Neural progenitor cell (in vitro differentiated cells): ENCODE data around the gene PPP2R2D. TPM values are rescaled to one million over a fixed set of nuclear protein-coding genes. Genes with fewer than 3 reads are reported as not detected.

Source experiments
- DNase-seq: peaks from one replicate; pipeline ENCODE4 v3.0.0-alpha.2; 2016; ENCODE audit warnings: low spot score
- H2AFZ ChIP-seq: fragments of 200-600 bp; sonication (generic); replicated peaks from 2 replicates; pipeline ENCODE4 v1.6.1; 2016; ENCODE audit warnings: antibody characterized with exemption
- H3F3A ChIP-seq: fragments of 200-600 bp; sonication (generic); 2 replicates; pipeline ENCODE4 v1.6.1; 2016; ENCODE audit warnings: antibody characterized with exemption, low read depth
- H3K27ac ChIP-seq: fragments of 200-600 bp; sonication (generic); 2 replicates; pipeline ENCODE4 v1.5.1; 2016; ENCODE audit warnings: mild to moderate bottlenecking
- H3K27me3 ChIP-seq: fragments of 200-600 bp; sonication (generic); 2 replicates; pipeline ENCODE4 v1.6.1; 2016; ENCODE audit warnings: mild to moderate bottlenecking, moderate library complexity
- H3K36me3 ChIP-seq: fragments of 200-600 bp; sonication (generic); 2 replicates; pipeline ENCODE4 v1.5.1; 2016
- H3K4me1 ChIP-seq: fragments of 200-600 bp; sonication (generic); 2 replicates; pipeline ENCODE4 v1.6.1; 2016; ENCODE audit warnings: mixed run types
- H3K4me2 ChIP-seq: fragments of 200-600 bp; sonication (generic); 2 replicates; pipeline ENCODE4 v1.6.1; 2016
- H3K4me3 ChIP-seq: fragments of 200-600 bp; sonication (generic); 2 replicates; pipeline ENCODE4 v1.5.1; 2016
- H3K79me2 ChIP-seq: fragments of 200-600 bp; sonication (generic); 2 replicates; pipeline ENCODE4 v1.6.1; 2016; ENCODE audit warnings: low read depth
- H3K9ac ChIP-seq: fragments of 200-600 bp; sonication (generic); 2 replicates; pipeline ENCODE4 v1.6.1; 2016
- H3K9me3 ChIP-seq: fragments of 200-600 bp; sonication (generic); 2 replicates; pipeline ENCODE4 v1.5.1; 2016; ENCODE audit warnings: low read depth
- H4K20me1 ChIP-seq: fragments of 200-600 bp; sonication (generic); 2 replicates; pipeline ENCODE4 v1.6.1; 2016; ENCODE audit warnings: low read depth
- H3K27ac Mint-ChIP-seq: 3 replicates; pipeline ENCODE4 v1.8.0; 2021; ENCODE audit warnings: mixed read lengths
- H3K27me3 Mint-ChIP-seq: 2 replicates; pipeline ENCODE4 v1.8.0; 2022; ENCODE audit warnings: low read depth, mild to moderate bottlenecking, inconsistent platforms, moderate library complexity, mixed read lengths; ENCODE audit not compliant: insufficient read depth
- H3K36me3 Mint-ChIP-seq: 3 replicates; pipeline ENCODE4 v1.8.0; 2021; ENCODE audit warnings: mixed read lengths
- H3K4me1 Mint-ChIP-seq: 3 replicates; pipeline ENCODE4 v1.8.0; 2021; ENCODE audit warnings: mixed read lengths
- H3K4me3 Mint-ChIP-seq: 3 replicates; pipeline ENCODE4 v1.8.0; 2021; ENCODE audit warnings: mild to moderate bottlenecking, moderate library complexity, mixed read lengths
- H3K9me3 Mint-ChIP-seq: 3 replicates; pipeline ENCODE4 v1.8.0; 2020; ENCODE audit warnings: mixed read lengths
- EZH2 ChIP-seq: fragments of 200-600 bp; sonication (generic); IDR thresholded peaks from 2 replicates; pipeline ENCODE4 v1.6.1; 2017; ENCODE audit warnings: antibody characterized with exemption, mild to moderate bottlenecking, moderate library complexity
- EZH2phosphoT487 ChIP-seq: fragments of 200-600 bp; sonication (generic); IDR thresholded peaks from 2 replicates; pipeline ENCODE4 v1.6.1; 2017; ENCODE audit warnings: antibody characterized with exemption
- total RNA-seq: library from RNA; depleted of rRNA; stranded (reverse); fragments of >200 nt; gene quantifications from 2 replicates; pipeline ENCODE4 v1.2.3, GENCODE V29; 2015; ENCODE audit warnings: low replicate concordance
- TF ChIP-seq, protein P1 (sequence below): fragments of 200-600 bp; sonication (generic); IDR thresholded peaks from 2 replicates; pipeline ENCODE4 v1.5.1; 2017; ENCODE audit warnings: antibody characterized with exemption, mild to moderate bottlenecking

Gene PPP2R2D
- total RNA-seq, 1 donor from 2014 or later: 28.1 TPM

DNA sequence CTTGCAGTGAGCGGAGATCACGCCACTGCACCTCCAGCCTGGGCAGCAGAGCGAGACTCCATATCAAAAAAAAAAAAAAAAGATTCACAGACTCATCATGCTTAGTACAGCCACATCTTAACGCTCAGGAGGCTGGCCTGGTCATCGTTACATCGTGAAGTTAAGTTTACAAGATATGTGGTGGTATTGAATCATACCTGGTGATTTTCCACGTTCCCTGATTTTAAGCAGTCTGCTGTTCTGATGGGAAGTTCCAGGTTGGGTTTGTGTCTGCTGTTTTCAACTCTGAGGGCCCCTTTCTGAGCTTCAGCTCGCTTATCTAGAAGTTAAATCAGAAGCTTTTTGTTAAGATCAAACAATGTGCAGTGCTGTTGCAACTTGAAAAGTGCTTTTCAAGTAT, 6.9 kb downstream of the PPP2R2D start:
- no peak for TF ChIP-seq EZH2phosphoT487
- TF ChIP-seq, protein P1, sequence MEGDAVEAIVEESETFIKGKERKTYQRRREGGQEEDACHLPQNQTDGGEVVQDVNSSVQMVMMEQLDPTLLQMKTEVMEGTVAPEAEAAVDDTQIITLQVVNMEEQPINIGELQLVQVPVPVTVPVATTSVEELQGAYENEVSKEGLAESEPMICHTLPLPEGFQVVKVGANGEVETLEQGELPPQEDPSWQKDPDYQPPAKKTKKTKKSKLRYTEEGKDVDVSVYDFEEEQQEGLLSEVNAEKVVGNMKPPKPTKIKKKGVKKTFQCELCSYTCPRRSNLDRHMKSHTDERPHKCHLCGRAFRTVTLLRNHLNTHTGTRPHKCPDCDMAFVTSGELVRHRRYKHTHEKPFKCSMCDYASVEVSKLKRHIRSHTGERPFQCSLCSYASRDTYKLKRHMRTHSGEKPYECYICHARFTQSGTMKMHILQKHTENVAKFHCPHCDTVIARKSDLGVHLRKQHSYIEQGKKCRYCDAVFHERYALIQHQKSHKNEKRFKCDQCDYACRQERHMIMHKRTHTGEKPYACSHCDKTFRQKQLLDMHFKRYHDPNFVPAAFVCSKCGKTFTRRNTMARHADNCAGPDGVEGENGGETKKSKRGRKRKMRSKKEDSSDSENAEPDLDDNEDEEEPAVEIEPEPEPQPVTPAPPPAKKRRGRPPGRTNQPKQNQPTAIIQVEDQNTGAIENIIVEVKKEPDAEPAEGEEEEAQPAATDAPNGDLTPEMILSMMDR: no peak
- TF ChIP-seq EZH2: no peak
- H3K4me3 Mint-ChIP-seq: no peak overlapping the region
- Histone ChIP-seq H3F3A (no peaks in the 10 kb centered on the region), H3K27ac (no peak overlapping the region), H3K36me3 (no peaks in the 10 kb centered on the region), H3K4me3 (no peak overlapping the region), H3K9ac (no peak overlapping the region), H3K4me2 (no peak overlapping the region), H2AFZ (no peak overlapping the region), H3K9me3 (no peaks in the 10 kb centered on the region), H4K20me1 (peaks cover 89% of the 10 kb centered on the region), H3K27me3 (no peaks in the 10 kb centered on the region), H3K79me2 (peaks cover 94% of the 10 kb centered on the region), H3K4me1 (no peaks in the 10 kb centered on the region)
- peaks cover 22% of the 10 kb centered on the region for H3K36me3 Mint-ChIP-seq
- DNase-seq: no peak
- no peaks in the 10 kb centered on the region for H3K27me3 Mint-ChIP-seq
- no peaks in the 10 kb centered on the region for H3K9me3 Mint-ChIP-seq
- peaks cover 19% of the 10 kb centered on the region for H3K4me1 Mint-ChIP-seq
- no peak overlapping the region for H3K27ac Mint-ChIP-seq

DNA sequence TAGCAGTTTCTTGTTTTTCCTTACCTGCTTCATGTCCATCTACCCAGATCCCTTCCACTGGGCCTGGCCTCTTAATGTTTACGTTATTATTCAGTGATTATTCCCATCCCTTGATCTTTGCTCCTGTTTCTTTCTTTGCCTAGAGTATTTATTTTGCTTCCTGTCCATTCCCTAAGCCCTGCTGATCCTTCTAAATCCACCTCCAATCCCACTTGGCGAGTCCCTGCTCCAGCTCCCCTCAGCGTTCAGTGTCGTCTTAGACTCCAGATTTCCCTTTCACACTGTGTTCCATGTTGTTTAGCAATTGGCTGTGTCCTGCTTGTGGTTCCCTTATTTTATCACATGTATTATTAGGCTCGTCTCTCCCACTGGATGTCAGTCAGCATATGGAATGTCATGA, 7.3 kb downstream of the PPP2R2D start:
- Mint-ChIP-seq H3K4me1 (peaks cover 17% of the 10 kb centered on the region), H3K27ac (peak overlapping the region; percentile 30), H3K9me3 (no peaks in the 10 kb centered on the region), H3K4me3 (no peak overlapping the region), H3K27me3 (no peaks in the 10 kb centered on the region), H3K36me3 (peaks cover 24% of the 10 kb centered on the region)
- Histone ChIP-seq H3K79me2 (peaks cover 94% of the 10 kb centered on the region), H2AFZ (no peak overlapping the region), H3K4me1 (no peaks in the 10 kb centered on the region), H3K9me3 (no peaks in the 10 kb centered on the region), H3K4me3 (no peak overlapping the region), H3K4me2 (no peak overlapping the region), H3K9ac (no peak overlapping the region), H4K20me1 (peaks cover 89% of the 10 kb centered on the region), H3K27me3 (no peaks in the 10 kb centered on the region), H3K36me3 (no peaks in the 10 kb centered on the region), H3F3A (no peaks in the 10 kb centered on the region), H3K27ac (no peak overlapping the region)
- TF ChIP-seq EZH2: no peak
- TF ChIP-seq, protein P1: no peak
- no peak for TF ChIP-seq EZH2phosphoT487
- DNase-seq: no peak

DNA sequence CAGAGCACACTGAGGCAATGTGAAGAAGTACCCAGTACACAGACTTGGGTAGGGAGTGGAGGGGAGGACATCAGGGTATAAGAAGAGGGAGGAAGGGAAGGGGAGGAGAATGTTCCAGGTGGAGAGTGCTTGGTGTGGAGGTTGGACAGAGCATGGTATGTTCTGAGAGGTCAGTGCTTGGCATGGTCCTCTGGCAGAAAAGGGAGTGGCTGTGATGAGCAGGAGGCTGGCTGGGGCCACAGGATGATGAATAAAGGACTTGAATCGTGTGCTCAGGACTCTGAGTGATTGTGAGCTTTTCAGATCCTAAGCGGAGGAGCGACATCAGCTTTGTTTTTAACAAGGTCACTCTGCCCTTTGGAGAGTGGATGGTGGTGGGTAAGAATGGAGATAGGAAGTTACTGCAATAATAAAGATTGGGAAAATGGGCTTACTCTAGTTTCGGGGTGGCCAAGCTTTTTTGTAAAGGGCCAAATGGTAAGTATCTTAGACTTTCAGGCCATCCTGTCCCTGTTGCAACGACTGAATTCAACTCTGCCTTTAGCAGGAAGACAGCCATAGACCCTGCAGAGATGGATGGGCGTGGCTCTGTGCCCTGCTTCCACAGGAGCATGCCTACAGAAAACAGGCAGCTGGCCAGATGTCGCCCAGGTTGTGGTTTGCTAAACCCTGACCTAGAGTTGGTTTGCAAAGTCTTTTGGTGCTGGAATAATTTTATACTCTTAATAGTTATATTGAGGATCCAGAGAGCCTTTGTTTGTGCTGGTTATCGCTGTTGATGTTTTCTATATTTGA, 8.4 kb downstream of the PPP2R2D start:
- Histone ChIP-seq H3K36me3 (no peaks in the 10 kb centered on the region), H3K4me3 (no peak overlapping the region), H3K4me1 (no peaks in the 10 kb centered on the region), H3K9me3 (no peaks in the 10 kb centered on the region), H3K79me2 (peaks cover 94% of the 10 kb centered on the region), H3F3A (no peaks in the 10 kb centered on the region), H3K4me2 (no peak overlapping the region), H2AFZ (no peak overlapping the region), H4K20me1 (peaks cover 89% of the 10 kb centered on the region), H3K27ac (no peak overlapping the region), H3K9ac (no peak overlapping the region), H3K27me3 (no peaks in the 10 kb centered on the region)
- H3K4me3 Mint-ChIP-seq: no peak overlapping the region
- no peak for DNase-seq
- no peaks in the 10 kb centered on the region for H3K9me3 Mint-ChIP-seq
- no peak for TF ChIP-seq EZH2
- TF ChIP-seq, protein P1: no peak
- TF ChIP-seq EZH2phosphoT487: no peak
- peaks cover 13% of the 10 kb centered on the region for H3K4me1 Mint-ChIP-seq
- peaks cover 20% of the 10 kb centered on the region for H3K36me3 Mint-ChIP-seq
- no peaks in the 10 kb centered on the region for H3K27me3 Mint-ChIP-seq
- no peak overlapping the region for H3K27ac Mint-ChIP-seq
